Neuronal stem cell (in vitro differentiated cells): ENCODE data around the gene EXT2.

ENCODE experiments used
- DNase-seq: peaks from one replicate; pipeline ENCODE4 v3.0.0-alpha.2; 2013; ENCODE audit warnings: low spot score
- H2AFZ ChIP-seq: one replicate; pipeline ENCODE4 v1.6.1; 2013; ENCODE audit warnings: mild to moderate bottlenecking, low read length, inconsistent platforms
- H2AK5ac ChIP-seq: 2 replicates; pipeline ENCODE4 v1.6.1; 2013; ENCODE audit warnings: low read depth, mild to moderate bottlenecking, inconsistent platforms, low read length, moderate library complexity, mixed read lengths
- H2BK120ac ChIP-seq: 2 replicates; pipeline ENCODE4 v1.6.1; 2013; ENCODE audit warnings: low read depth, mild to moderate bottlenecking, inconsistent platforms, low read length, moderate library complexity, mixed read lengths
- H2BK12ac ChIP-seq: one replicate; pipeline ENCODE4 v1.6.1; 2013; ENCODE audit warnings: low read length, inconsistent platforms
- H2BK15ac ChIP-seq: 2 replicates; pipeline ENCODE4 v1.6.1; 2013; ENCODE audit warnings: mild to moderate bottlenecking, low read length, inconsistent platforms, mixed read lengths
- H2BK5ac ChIP-seq: one replicate; pipeline ENCODE4 v1.6.1; 2013; ENCODE audit warnings: inconsistent platforms, mild to moderate bottlenecking, low read length, moderate library complexity
- H3K14ac ChIP-seq: one replicate; pipeline ENCODE4 v1.6.1; 2013; ENCODE audit warnings: low read length, inconsistent platforms
- H3K18ac ChIP-seq: 2 replicates; pipeline ENCODE4 v1.6.1; 2013; ENCODE audit warnings: low read length, inconsistent platforms
- H3K23ac ChIP-seq: 2 replicates; pipeline ENCODE4 v1.6.1; 2013; ENCODE audit warnings: low read depth, mild to moderate bottlenecking, mixed read lengths, low read length, inconsistent platforms; ENCODE audit not compliant: poor library complexity
- H3K27ac ChIP-seq: replicated peaks from 3 replicates; pipeline ENCODE4 v1.5.1; 2013; ENCODE audit warnings: low read length, inconsistent platforms
- H3K27me3 ChIP-seq, 3 experiments: 2 replicates each; pipeline ENCODE4 v1.6.1; 2013; ENCODE audit warnings: low read length in 3 of 3, mild to moderate bottlenecking in 2 of 3, inconsistent platforms in 1 of 3, low read depth in 1 of 3, mixed read lengths in 1 of 3, moderate library complexity in 1 of 3; ENCODE audit not compliant: control insufficient read depth in 3 of 3, insufficient read depth in 3 of 3
- H3K36me3 ChIP-seq, 2 donors: replicated peaks in 1 of 2; 2 replicates each; pipeline ENCODE4 v1.6.1; 2013; ENCODE audit warnings: low read length in 2 of 2; ENCODE audit not compliant: control insufficient read depth in 2 of 2, insufficient read depth in 2 of 2
- H3K4ac ChIP-seq: 2 replicates; pipeline ENCODE4 v1.6.1; 2013; ENCODE audit warnings: inconsistent platforms, mild to moderate bottlenecking, low read length, moderate library complexity
- H3K4me1 ChIP-seq, 2 donors: 1 replicate in 1 of 2; 2 replicates in 1 of 2; pipeline ENCODE4 v1.6.1; 2013; ENCODE audit warnings: low read length in 2 of 2, low read depth in 1 of 2; ENCODE audit not compliant: control insufficient read depth in 2 of 2, insufficient read depth in 1 of 2
- H3K4me2 ChIP-seq: one replicate; pipeline ENCODE4 v1.6.1; 2013; ENCODE audit warnings: mild to moderate bottlenecking, low read length, inconsistent platforms; ENCODE audit not compliant: insufficient read depth, poor library complexity, severe bottlenecking
- H3K4me3 ChIP-seq, 2 donors: 2 replicates each; pipeline ENCODE4 v1.5.1; 2013; ENCODE audit warnings: low read length in 2 of 2, mild to moderate bottlenecking in 2 of 2, inconsistent platforms in 1 of 2, moderate library complexity in 1 of 2
- H3K79me1 ChIP-seq: one replicate; pipeline ENCODE4 v1.6.1; 2013; ENCODE audit warnings: low read depth, mild to moderate bottlenecking, inconsistent platforms, low read length, moderate library complexity
- H3K9ac ChIP-seq: one replicate; pipeline ENCODE4 v1.6.1; 2013; ENCODE audit warnings: mild to moderate bottlenecking, low read depth, low read length, inconsistent platforms; ENCODE audit not compliant: poor library complexity
- H3K9me3 ChIP-seq, 2 donors: replicated peaks in 1 of 2; 2 replicates each; pipeline versions ENCODE3 to v1.6.1; 2013; ENCODE audit warnings: low read length in 2 of 2, mild to moderate bottlenecking in 2 of 2, inconsistent platforms in 1 of 2, low read depth in 1 of 2, mixed read lengths in 1 of 2, moderate library complexity in 1 of 2; ENCODE audit not compliant: control insufficient read depth in 2 of 2, insufficient read depth in 1 of 2
- H4K8ac ChIP-seq: one replicate; pipeline ENCODE4 v1.6.1; 2013; ENCODE audit warnings: low read depth, mild to moderate bottlenecking, inconsistent platforms, low read length, moderate library complexity
- H4K91ac ChIP-seq: one replicate; pipeline ENCODE4 v1.6.1; 2013; ENCODE audit warnings: low read length, low read depth, mild to moderate bottlenecking, inconsistent platforms; ENCODE audit not compliant: poor library complexity
- WGBS, 2 donors: extraction: QIAGEN DNeasy Blood & Tissue Kit; methylation state at CpG; one replicate each; pipeline ENCODE4 v1.1.7; 2013; ENCODE audit warnings: missing lambda C conversion rate in 2 of 2, mixed read lengths in 1 of 2; ENCODE audit not compliant: insufficient read length in 2 of 2, insufficient replicate concordance in 1 of 2; ENCODE audit errors: extremely low coverage in 2 of 2; 5-methylcytosine and 5-hydroxymethylcytosine counted together

The EXT2 gene

DNA sequence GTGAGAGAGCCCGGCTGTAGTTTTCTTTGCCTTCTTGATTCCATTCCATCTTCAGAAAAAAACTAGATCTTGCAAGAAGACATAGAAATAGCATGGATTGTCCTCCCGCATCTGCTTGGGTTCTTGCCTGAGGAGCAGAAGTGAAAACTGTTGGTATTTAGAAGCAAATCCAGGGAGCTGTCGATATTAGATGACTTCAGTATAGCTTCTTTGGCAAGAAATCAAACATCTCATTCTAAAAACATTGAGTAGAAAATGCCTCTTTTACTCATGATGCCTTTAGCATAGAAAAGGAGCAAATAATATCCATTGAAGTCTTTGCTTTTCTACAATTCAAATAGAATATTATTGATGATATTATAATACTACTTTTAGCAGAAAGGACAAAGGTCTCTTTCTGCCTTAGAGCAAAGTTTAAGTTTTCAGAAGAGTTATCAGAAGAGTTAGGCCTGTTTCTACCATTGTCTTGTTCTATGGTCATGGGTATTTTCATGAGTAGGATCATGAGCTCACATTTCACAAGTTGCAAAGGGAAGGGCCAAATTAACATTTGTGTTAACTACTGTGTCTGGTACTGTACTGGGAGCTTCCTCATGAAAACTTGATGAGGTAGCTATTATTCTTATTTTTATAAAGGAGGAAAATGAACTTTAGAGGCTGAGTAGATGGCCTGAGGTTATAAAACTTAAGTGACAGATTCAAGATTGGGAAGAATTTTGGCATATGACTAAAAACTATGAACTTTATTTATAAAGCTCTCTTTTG, 49.7 kb downstream of the EXT2 start:
- Histone ChIP-seq H3K36me3 (peaks cover 1 to 14% of the 10 kb centered on the region in 2 donors), H4K91ac (no peak overlapping the region), H3K4me1 (peaks cover 0 to 2% of the 10 kb centered on the region in 2 donors), H3K9ac (no peak overlapping the region), H2BK120ac (no peak overlapping the region), H2AFZ (no peak overlapping the region), H3K27ac (no peak overlapping the region), H2BK12ac (no peak overlapping the region), H3K9me3 (peaks cover 0 to 6% of the 10 kb centered on the region in 2 donors), H3K79me1 (no peaks in the 10 kb centered on the region), H3K23ac (no peak overlapping the region), H3K14ac (no peak overlapping the region), H2AK5ac (no peak overlapping the region), H3K4me2 (no peak overlapping the region), H3K4me3 (no peak overlapping the region), H4K8ac (no peak overlapping the region), H2BK15ac (no peak overlapping the region), H3K27me3 (no peaks in the 10 kb centered on the region), H3K4ac (no peak overlapping the region), H2BK5ac (no peak overlapping the region), H3K18ac (no peak overlapping the region)
- no peak for DNase-seq
- no CpG with 5 or more reads among the region's 3 CpGs for WGBS, 2 donors

DNA sequence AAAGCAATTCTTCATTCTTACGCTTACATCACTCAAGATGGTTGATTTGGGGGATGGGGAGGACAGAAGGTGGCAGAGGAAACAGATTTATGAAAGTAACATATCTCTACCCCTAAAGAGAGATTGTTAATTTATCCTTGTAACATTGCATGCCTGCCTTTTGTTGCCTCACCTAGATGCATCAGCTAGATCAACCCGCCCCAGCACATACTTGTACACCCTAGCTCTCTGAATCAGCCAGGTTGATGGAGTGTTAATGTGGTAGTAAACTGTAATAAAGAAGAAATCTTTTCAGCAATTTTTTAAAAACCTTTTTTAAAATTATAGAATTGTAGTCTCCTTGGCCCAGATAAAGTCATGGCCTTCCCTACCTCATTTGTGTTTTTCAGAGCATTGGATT, 51.5 kb downstream of the EXT2 start:
- Histone ChIP-seq H4K8ac (no peak overlapping the region), H3K27ac (no peak overlapping the region), H3K18ac (no peak overlapping the region), H2BK12ac (no peak overlapping the region), H3K4me3 (no peak overlapping the region), H3K9me3 (peaks cover 2 to 19% of the 10 kb centered on the region in 2 donors), H4K91ac (no peak overlapping the region), H3K27me3 (no peaks in the 10 kb centered on the region), H3K4me1 (peaks cover 0 to 2% of the 10 kb centered on the region in 2 donors), H2BK120ac (no peak overlapping the region), H3K23ac (no peak overlapping the region), H2AK5ac (no peak overlapping the region), H2BK5ac (no peak overlapping the region), H2AFZ (no peak overlapping the region), H2BK15ac (no peak overlapping the region), H3K4ac (no peak overlapping the region), H3K36me3 (peaks cover 3 to 23% of the 10 kb centered on the region in 2 donors), H3K14ac (no peak overlapping the region), H3K9ac (no peak overlapping the region), H3K4me2 (no peak overlapping the region), H3K79me1 (no peaks in the 10 kb centered on the region)
- no CpG with 5 or more reads among the region's 2 CpGs for WGBS, 2 donors
- DNase-seq: no peak

DNA sequence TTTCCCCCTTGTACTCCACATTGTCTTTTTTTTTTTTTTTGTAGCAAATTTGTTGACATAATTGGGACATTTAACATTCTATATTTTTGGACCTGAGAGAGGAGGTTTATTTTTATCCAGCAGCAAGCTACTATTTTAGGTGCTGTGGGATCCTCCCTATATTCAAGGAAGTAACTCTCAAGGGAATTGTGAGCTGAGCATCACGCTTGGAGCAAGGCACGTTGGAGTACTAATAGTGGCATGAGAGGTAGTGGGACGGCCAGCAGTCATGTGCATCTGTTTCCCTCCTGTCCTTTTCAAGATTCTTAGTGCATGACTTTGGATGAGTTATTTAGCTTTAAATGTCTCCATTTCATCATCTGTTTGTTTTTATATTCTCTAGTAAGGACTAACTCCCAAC, 52.3 kb downstream of the EXT2 start:
- H2AFZ ChIP-seq: no peak overlapping the region
- no peak overlapping the region for H3K14ac ChIP-seq
- H3K23ac ChIP-seq: no peak overlapping the region
- no peak overlapping the region for H3K4me2 ChIP-seq
- H2BK120ac ChIP-seq: no peak overlapping the region
- H3K18ac ChIP-seq: no peak overlapping the region
- H4K91ac ChIP-seq: no peak overlapping the region
- H3K9me3 ChIP-seq: peaks cover 2 to 19% of the 10 kb centered on the region in 2 donors
- peaks cover 3 to 23% of the 10 kb centered on the region in 2 donors for H3K36me3 ChIP-seq
- no peaks in the 10 kb centered on the region for H3K27me3 ChIP-seq
- no peak overlapping the region for H2BK5ac ChIP-seq
- H3K4me3 ChIP-seq: no peak overlapping the region
- no peak overlapping the region for H4K8ac ChIP-seq
- no peaks in the 10 kb centered on the region for H3K79me1 ChIP-seq
- H2BK12ac ChIP-seq: no peak overlapping the region
- H3K27ac ChIP-seq: no peak overlapping the region
- no peak overlapping the region for H2AK5ac ChIP-seq
- no CpG with 5 or more reads among the region's 3 CpGs for WGBS, 2 donors
- H3K4ac ChIP-seq: no peak overlapping the region
- H3K4me1 ChIP-seq: peaks cover 0 to 2% of the 10 kb centered on the region in 2 donors
- no peak overlapping the region for H3K9ac ChIP-seq
- no peak overlapping the region for H2BK15ac ChIP-seq
- DNase-seq: no peak

DNA sequence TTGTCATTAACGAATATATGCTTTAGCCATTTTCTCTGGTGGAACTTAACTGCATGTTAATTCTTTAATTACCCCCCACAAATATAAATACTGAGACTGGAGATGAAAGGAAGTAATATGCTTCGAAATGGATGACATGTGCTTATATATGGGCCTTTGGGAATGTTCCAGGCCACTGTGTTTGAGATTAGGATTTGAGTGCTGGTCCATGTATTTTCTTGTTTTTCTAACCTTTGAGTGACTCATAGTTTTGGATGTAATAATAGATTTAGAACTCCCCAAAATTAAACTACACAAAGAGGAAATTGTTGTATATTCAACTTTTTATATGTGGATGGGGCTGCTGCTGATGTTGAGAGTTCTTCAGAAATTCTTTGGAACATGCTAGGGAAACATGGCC, 54.2 kb downstream of the EXT2 start:
- Histone ChIP-seq H2BK15ac (no peak overlapping the region), H3K9ac (no peak overlapping the region), H2BK5ac (no peak overlapping the region), H3K18ac (no peak overlapping the region), H2BK12ac (no peak overlapping the region), H3K36me3 (peaks cover 2 to 23% of the 10 kb centered on the region in 2 donors), H3K4me3 (no peak overlapping the region), H4K91ac (no peak overlapping the region), H3K23ac (no peak overlapping the region), H4K8ac (no peak overlapping the region), H3K27ac (no peak overlapping the region), H2AFZ (no peak overlapping the region), H3K14ac (no peak overlapping the region), H3K4me1 (peaks cover 0 to 2% of the 10 kb centered on the region in 2 donors), H2AK5ac (no peak overlapping the region), H3K4me2 (no peak overlapping the region), H3K27me3 (no peaks in the 10 kb centered on the region), H3K4ac (no peak overlapping the region), H2BK120ac (no peak overlapping the region), H3K79me1 (no peaks in the 10 kb centered on the region), H3K9me3 (peaks cover 2 to 22% of the 10 kb centered on the region in 2 donors)
- WGBS, 2 donors: no CpG with 5 or more reads among the region's 2 CpGs
- no peak for DNase-seq
